Brain pericyte (primary cell): ENCODE results near the gene XPO6.

Experiments used
- DNase-seq: peaks from one replicate; pipeline ENCODE4 v3.0.0-alpha.2; 2012; ENCODE audit warnings: low read depth, low spot score

The XPO6 gene

GRCh38 chr16:28210979-28211588 is 681 bp downstream of the XPO6 start:
- DNase-seq = no peak

GRCh38 chr16:28210264-28210663 is 1.5 kb downstream of the XPO6 start:
- no peak for DNase-seq

- DNase-seq = no peak
Observed at GRCh38 chr16:28208824-28209223, 2.9 kb downstream of the XPO6 start.

- no peak for DNase-seq
Observed at GRCh38 chr16:28208131-28208530, 3.6 kb downstream of the XPO6 start.

GRCh38 chr16:28207399-28207798 is 4.4 kb downstream of the XPO6 start:
- DNase-seq = no peak

- no peak for DNase-seq
Observed at GRCh38 chr16:28205974-28206373, 5.8 kb downstream of the XPO6 start.

- DNase-seq = no peak
Observed at GRCh38 chr16:28205117-28205899, 6.5 kb downstream of the XPO6 start.

GRCh38 chr16:28204622-28205021 is 7.1 kb downstream of the XPO6 start:
- DNase-seq = no peak

GRCh38 chr16:28204204-28204603 is 7.6 kb downstream of the XPO6 start:
- DNase-seq = no peak

- no peak for DNase-seq
Observed at GRCh38 chr16:28202147-28202746, 9.5 kb downstream of the XPO6 start.

- DNase-seq = no peak
Observed at GRCh38 chr16:28200661-28201060, 11.1 kb downstream of the XPO6 start.

- DNase-seq = no peak
Observed at GRCh38 chr16:28196387-28196987, 15.3 kb downstream of the XPO6 start.

GRCh38 chr16:28195859-28196258 is 15.9 kb downstream of the XPO6 start:
- no peak for DNase-seq

GRCh38 chr16:28193530-28194423 is 18.0 kb downstream of the XPO6 start:
- no peak for DNase-seq

GRCh38 chr16:28192806-28193529 is 18.8 kb downstream of the XPO6 start:
- no peak for DNase-seq

GRCh38 chr16:28191364-28191960 is 20.3 kb downstream of the XPO6 start:
- no peak for DNase-seq

GRCh38 chr16:28189245-28189644 is 22.5 kb downstream of the XPO6 start:
- DNase-seq = no peak

- no peak for DNase-seq
Observed at GRCh38 chr16:28188085-28188916, 23.5 kb downstream of the XPO6 start.

- DNase-seq = no peak
Observed at GRCh38 chr16:28187595-28188004, 24.2 kb downstream of the XPO6 start.

GRCh38 chr16:28186752-28187151 is 25.0 kb downstream of the XPO6 start:
- no peak for DNase-seq
